GM12878 (cell line): ENCODE data around the gene HSD17B12. TPM values are rescaled to one million over a fixed set of nuclear protein-coding genes. Genes with fewer than 3 reads are reported as not detected.
A peak's percentile ranks its signal among the peaks of the same experiment; 100 is the strongest.

ENCODE experiments used
- ATF2 ChIP-seq: IDR thresholded peaks from 2 replicates; pipeline ENCODE4 v1.6.1; 2012; ENCODE audit warnings: low read length, inconsistent platforms
- ATF3 ChIP-seq: IDR thresholded peaks from 2 replicates; pipeline ENCODE4 v1.6.1; 2011; ENCODE audit warnings: low read depth, mild to moderate bottlenecking, low read length, moderate library complexity, borderline replicate concordance; ENCODE audit errors: extremely low read depth
- BACH1 ChIP-seq: fragments of 450-650 bp; IDR thresholded peaks from 2 replicates; pipeline ENCODE4 v1.6.1; 2017; ENCODE audit warnings: mild to moderate bottlenecking, borderline replicate concordance
- E2F8 ChIP-seq: fragments of 450-650 bp; IDR thresholded peaks from 2 replicates; pipeline ENCODE4 v1.6.1; 2018; ENCODE audit warnings: mild to moderate bottlenecking, low read depth, moderate library complexity; ENCODE audit not compliant: partially characterized antibody
- EED ChIP-seq: sonication (generic); IDR thresholded peaks from 2 replicates; pipeline ENCODE4 v1.6.1; 2016; ENCODE audit warnings: antibody characterized with exemption, low read depth
- LARP7 ChIP-seq: fragments of 450-650 bp; IDR thresholded peaks from 2 replicates; pipeline ENCODE4 v1.6.1; 2017; ENCODE audit warnings: mild to moderate bottlenecking
- MTA2 ChIP-seq: fragments of 450-650 bp; IDR thresholded peaks from 2 replicates; pipeline ENCODE4 v1.6.1; 2016; ENCODE audit warnings: low read depth, mild to moderate bottlenecking, moderate library complexity
- MTA3 ChIP-seq: IDR thresholded peaks from 2 replicates; pipeline ENCODE4 v1.6.1; 2012; ENCODE audit warnings: low read length, inconsistent platforms, borderline replicate concordance
- MXI1 ChIP-seq: fragments of 150-350 bp; IDR thresholded peaks from 2 replicates; pipeline ENCODE4 v1.6.1; 2011; ENCODE audit warnings: low read depth, mild to moderate bottlenecking, inconsistent platforms, low read length, improper control_type of control experiment
- NR2C1 ChIP-seq: fragments of 450-650 bp; IDR thresholded peaks from 2 replicates; pipeline ENCODE4 v1.6.1; 2017; ENCODE audit warnings: antibody characterized with exemption, mild to moderate bottlenecking, moderate library complexity
- NR2C2 ChIP-seq: IDR thresholded peaks from 2 replicates; pipeline ENCODE4 v1.6.1; 2011; ENCODE audit warnings: borderline replicate concordance, low read depth; ENCODE audit not compliant: control insufficient read depth, insufficient read length
- PAX5 ChIP-seq: IDR thresholded peaks from 2 replicates; pipeline ENCODE4 v1.6.1; 2011; ENCODE audit warnings: low read depth, low read length, borderline replicate concordance
- PRDM15 ChIP-seq: fragments of 450-650 bp; formaldehyde crosslinking; IDR thresholded peaks from 2 replicates; pipeline ENCODE4 v1.4.0; 2020; ENCODE audit warnings: mild to moderate bottlenecking, moderate library complexity
- RBBP5 ChIP-seq: fragments of 200-600 bp; sonication (generic); conservative IDR thresholded peaks from 2 replicates; pipeline ENCODE4 v1.6.1; 2016
- RFX5 ChIP-seq: IDR thresholded peaks from 2 replicates; pipeline ENCODE4 v1.6.1; 2011; ENCODE audit warnings: low read depth, low read length, improper control_type of control experiment
- STAT1 ChIP-seq: fragments of 450-650 bp; conservative IDR thresholded peaks from 2 replicates; pipeline ENCODE4 v1.6.1; 2014; ENCODE audit warnings: antibody characterized with exemption, mild to moderate bottlenecking
- SUPT20H ChIP-seq: IDR thresholded peaks from 2 replicates; pipeline ENCODE4 v1.6.1; 2011; ENCODE audit warnings: low read depth, mild to moderate bottlenecking, low read length, moderate library complexity, borderline replicate concordance; ENCODE audit not compliant: control insufficient read depth
- SUZ12 ChIP-seq: fragments of 200-600 bp; sonication (generic); IDR thresholded peaks from one replicate; pipeline ENCODE4 v1.6.1; 2018; ENCODE audit warnings: antibody characterized with exemption, mild to moderate bottlenecking; ENCODE audit not compliant: unreplicated experiment
- USF2 ChIP-seq: IDR thresholded peaks from 2 replicates; pipeline ENCODE4 v1.6.1; 2011; ENCODE audit warnings: low read depth, low read length, improper control_type of control experiment, borderline replicate concordance
- WRNIP1 ChIP-seq: IDR thresholded peaks from 2 replicates; pipeline ENCODE4 v1.6.1; 2011; ENCODE audit warnings: low read depth, low read length, improper control_type of control experiment, borderline replicate concordance
- ZNF217 ChIP-seq: fragments of 450-650 bp; IDR thresholded peaks from 2 replicates; pipeline ENCODE4 v1.6.1; 2017; ENCODE audit warnings: antibody characterized with exemption, mild to moderate bottlenecking
- polyA plus RNA-seq, 11 experiments: library from polyadenylated mRNA; depleted of rRNA in 4 of 11; unstranded in 6 of 11; stranded (reverse) in 5 of 11; fragments of >200 nt; fragmentation: Nextera tagmentation in 4 of 11; fragmentation: Illumina TruSeq in 1 of 11; extraction: Ambion mirVana in 4 of 11; extraction: Trizol in 1 of 11; gene quantifications; 1 replicate in 1 of 11; 2 replicates in 10 of 11; pipeline versions ENCODE4 v1.2.1 to v1.2.3, GENCODE V29; 2011 to 2016; ENCODE audit warnings: inconsistent platforms in 2 of 11, missing spikeins in 2 of 11, low read depth in 1 of 11
- total RNA-seq, 4 experiments: library from RNA; depleted of rRNA in 3 of 4; stranded (reverse); fragments of >200 nt in 3 of 4; fragmentation: Illumina TruSeq in 1 of 4; extraction: Trizol in 1 of 4; gene quantifications; 2 replicates each; pipeline versions ENCODE4 v1.2.1 to v1.2.3, GENCODE V29; 2013 to 2021

The HSD17B12 gene
- total and polyA plus RNA-seq, 10 of the 15 experiments (the other 5 are each of a cell fraction or from before 2014, with no cell fraction given), result 23.6 to 88.0 (median 64.7) TPM

- TF ChIP-seq ATF3 (no peak), NR2C2 (no peak), MTA2 (peak; percentile 100), PAX5 (peak; percentile 94), MTA3 (peak; percentile 91; the same call in 1 of the 2 replicates), ATF2 (peak; percentile 92), PRDM15 (CRISPR knock-in tag) (no peak), MXI1 (0 out of 2 replicates have a peak, but pooled peaks have one; percentile 60), WRNIP1 (no peak), SUPT20H (no peak), SUZ12 (no peak), RFX5 (no peak), STAT1 (no peak), LARP7 (no peak), E2F8 (no peak), ZNF217 (peak; percentile 96), USF2 (no peak), NR2C1 (peak; percentile 46; the same call in 1 of the 2 replicates), EED (peak; percentile 85), BACH1 (peak; percentile 99), RBBP5 (no peak)
Observed at GRCh38 chr11:43868852-43869567, 188.5 kb downstream of the HSD17B12 start (continued).
